Muscle of back (tissue), 11 donors: ENCODE results near the gene SLC7A10. TPM values are rescaled to one million over a fixed set of nuclear protein-coding genes. Genes with fewer than 3 reads are reported as not detected.
"Not testable (repeated sequence)": the region's sequence is repeated elsewhere in the genome, so short reads cannot be mapped to it uniquely, and the experiment has no call there.

ENCODE experiments used
- DNase-seq, 3 donors: peaks; one replicate each; pipeline versions ENCODE4 v3.0.0 to v3.0.0-alpha.2; 2013
- polyA plus RNA-seq, 10 donors: library from polyadenylated mRNA; unstranded; fragments of 120-200 nt; gene quantifications; one replicate each; pipeline ENCODE4 v1.2.1, GENCODE V29; 2013; ENCODE audit not compliant: insufficient read length in 10 of 10

SLC7A10 gene
- polyA plus RNA-seq, 10 donors = 5.4 to 12.1 (median 7.9) TPM

DNA sequence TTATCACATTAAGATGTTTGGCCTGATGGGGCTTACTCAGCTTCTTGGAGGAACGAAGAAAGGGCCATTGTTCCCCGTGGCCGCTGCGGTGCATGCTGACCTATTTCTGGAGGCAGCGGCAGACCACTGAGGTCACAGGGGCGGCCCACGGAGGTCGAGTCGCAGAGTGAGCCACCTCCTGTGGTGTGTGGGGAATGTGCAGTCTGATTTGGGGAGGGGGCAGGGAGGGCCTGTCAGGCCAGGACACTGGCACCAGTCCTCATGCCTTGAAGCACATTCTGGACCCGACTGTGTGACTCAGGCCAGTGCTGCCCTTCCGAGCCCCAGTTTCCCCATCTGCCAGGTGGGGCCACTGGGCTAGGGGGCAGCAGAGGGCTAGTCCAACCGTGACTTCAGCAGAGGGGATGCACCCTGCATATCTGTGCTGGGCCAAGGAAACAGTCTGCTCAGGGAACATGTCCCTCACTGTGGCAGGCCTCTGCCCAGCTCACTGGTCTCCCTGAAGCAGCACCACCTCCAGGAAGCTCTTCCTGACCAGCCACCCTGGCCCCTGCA is 6.3 kb downstream of the SLC7A10 start:
- DNase-seq = no peak

- DNase-seq = no peak
Observed at GRCh38 chr19:33217881-33218280, 7.8 kb downstream of the SLC7A10 start.

DNA sequence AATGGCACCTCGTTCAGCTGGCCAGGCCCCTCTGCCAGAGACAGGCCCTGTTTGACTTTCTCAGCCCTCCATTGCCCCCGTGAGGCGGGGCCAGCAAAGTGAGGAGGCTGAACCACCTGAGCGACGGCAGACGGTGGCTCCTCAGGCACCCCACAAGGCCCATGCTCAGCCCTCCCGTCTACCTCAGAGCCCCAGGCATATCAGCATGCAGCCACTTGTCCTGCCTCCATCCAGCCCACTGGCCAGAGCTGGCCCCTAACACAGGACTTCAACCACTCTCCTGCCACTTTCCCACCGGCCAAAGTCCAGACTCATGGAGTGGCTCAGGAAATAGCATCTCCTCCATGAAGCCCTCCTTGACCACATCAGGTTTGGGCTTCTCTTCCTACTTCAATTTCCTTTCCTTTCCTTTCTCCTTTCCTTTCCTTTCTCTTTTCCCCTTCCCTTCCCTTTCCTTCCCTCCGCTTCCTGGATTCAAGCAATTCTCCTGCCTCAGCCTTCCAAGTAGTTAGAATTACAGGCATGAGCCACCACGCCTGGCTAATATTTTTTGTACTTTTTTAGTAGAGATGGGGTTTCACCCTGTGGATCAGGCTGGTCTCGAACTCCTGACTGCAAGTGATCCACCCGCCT is 9.3 kb downstream of the SLC7A10 start:
- no peak for DNase-seq

- DNase-seq = no peak
Observed at GRCh38 chr19:33215438-33216197, 10.0 kb downstream of the SLC7A10 start.

GRCh38 chr19:33214596-33214995 is 11.1 kb downstream of the SLC7A10 start:
- DNase-seq = peak in 1 of 3 donors; percentile 57

DNA sequence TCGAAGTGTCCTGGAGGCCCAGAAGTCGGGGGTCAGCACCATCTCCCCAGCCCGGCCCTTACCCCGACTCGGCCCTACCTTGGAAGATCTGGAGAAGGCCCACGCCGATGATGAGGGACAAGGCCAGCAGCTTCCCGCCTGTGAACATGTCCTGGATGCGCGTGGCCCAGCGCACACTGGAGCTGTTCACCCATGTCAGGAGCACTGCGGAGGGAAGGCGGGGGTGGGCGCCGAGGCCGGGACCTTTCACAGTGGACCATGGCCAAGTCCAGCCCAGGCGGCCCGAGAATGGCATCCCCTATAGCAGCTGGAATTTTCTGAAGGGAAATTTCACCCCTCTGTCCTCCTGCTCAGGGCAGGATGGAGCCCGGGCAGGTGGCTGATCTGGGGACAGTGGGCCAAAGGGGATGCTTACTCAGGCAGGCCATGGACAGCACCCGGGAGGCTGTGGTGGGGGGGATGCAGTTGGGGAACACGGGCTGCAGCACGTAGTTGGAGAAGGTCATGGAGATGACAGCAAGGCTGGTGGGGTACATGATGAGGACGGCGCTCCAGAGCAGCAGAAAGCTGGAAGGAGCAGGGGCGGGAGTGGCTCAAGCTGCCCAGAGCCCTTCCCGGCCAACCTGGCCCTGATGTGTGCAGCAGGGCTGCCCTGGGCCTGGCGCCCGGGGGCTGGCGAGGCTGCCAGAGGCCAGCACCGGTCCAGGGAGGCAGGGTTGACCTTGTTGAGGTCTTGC is 13.0 kb downstream of the SLC7A10 start:
- DNase-seq = no peak

DNA sequence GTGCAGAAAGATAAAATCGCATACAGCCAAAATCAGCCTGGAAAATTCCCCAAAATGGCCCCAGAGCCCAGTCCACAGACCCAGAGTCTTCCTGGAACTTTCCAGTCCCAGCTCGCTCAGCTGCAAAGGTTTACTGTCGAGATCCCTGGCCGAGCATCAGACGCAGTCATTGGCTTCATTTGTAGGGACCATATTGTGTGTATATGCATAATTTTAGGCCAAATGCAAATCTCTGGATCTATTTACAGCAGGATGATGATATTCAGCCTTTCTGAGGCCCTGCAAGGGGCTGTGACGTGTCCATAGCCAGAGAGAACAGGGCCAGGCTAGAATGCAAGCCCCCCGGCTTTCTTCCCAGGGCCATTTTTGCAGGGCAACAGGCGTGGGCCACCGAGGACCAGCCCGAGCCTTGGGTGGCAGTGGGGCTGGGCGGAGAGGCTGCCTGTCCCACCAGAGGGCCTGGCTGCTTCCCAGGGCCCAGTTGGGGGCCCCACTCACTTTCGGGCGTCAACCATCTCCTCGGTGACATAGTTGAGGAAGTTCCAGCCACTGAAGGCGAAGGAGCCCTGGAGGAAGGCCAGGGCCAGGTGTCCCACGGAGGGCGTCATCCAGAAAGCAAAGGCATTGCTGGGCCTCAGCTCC is 13.7 kb downstream of the SLC7A10 start:
- DNase-seq = peak; percentile 76 to 95 (median 89)

- DNase-seq = no peak
Observed at GRCh38 chr19:33210266-33210940, 15.2 kb downstream of the SLC7A10 start.

- not testable (repeated sequence) for DNase-seq
Observed at GRCh38 chr19:33209850-33210230, 15.8 kb downstream of the SLC7A10 start.

DNA sequence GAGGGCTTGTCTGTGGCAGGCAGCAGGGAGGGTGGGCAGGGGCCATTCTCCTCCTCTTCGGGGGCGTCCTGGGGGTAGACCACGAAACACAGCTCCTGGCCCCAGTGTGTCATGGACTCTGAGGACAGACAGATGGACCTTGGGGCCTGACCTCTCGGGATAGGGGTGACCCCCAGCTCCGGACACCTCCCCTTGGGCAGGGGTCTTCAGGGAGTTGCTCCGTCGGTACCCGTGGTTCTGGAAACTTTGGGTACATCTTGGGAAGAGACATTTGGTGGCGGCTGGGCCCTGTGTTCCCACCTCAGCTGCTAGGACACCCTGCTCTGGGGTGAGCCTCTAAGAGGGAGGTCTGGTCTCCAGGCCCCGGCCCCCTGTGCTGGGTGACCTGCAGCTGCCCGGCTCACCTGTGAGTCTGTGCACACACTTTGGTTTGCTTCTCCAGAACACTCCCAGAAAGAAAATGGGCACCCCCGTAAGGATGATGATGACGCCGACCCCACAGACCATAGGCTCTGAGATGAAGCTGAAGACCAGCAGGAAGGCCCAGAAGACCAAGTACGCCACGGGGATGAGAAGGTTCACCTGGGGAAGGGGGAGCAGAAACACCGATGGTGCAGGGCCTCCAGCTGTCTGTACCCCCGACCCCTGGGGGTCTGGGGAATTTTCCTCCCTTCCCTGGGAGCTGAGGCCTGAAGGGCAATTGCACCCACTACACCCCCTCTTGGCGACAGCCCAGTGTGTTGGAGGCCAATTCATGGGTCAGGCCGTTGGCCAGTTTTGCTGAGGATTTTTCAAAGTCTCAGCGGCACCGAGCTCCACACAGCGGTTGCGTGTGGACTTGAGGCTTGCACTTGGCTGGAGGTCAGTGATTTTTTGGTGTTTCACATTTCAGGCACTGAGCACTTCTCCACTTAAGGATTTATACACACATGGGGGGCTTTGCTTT is 16.5 kb downstream of the SLC7A10 start:
- DNase-seq = peak in 2 of 3 donors; percentile 54 to 77

DNA sequence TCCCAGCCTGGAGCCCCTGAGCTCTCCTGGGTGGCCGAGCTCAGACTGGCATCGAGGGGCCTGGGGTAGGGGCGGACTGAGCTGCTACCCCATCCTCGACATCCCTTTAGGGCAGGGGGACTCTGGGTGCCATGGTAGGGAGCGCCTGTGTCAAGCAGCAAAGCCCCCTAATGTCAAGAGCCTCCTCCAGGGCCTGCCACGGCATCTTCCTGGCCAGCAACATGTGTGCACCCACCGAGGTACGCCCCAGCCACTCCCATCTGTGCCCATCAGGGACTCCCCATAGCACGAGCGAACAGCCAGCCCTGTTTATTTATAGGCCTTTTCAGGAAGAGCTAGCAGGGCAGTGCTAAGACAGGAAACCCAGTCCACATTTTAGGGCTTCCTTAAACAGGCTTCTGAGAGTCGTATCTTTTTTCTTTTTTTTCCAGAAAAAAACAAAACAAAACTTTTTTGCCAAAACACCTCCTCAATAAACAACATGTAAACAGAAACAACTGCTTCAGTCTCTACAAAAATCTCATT is 17.2 kb downstream of the SLC7A10 start:
- no peak for DNase-seq

- no peak for DNase-seq
Observed at GRCh38 chr19:33207903-33208302, 17.7 kb downstream of the SLC7A10 start.

DNA sequence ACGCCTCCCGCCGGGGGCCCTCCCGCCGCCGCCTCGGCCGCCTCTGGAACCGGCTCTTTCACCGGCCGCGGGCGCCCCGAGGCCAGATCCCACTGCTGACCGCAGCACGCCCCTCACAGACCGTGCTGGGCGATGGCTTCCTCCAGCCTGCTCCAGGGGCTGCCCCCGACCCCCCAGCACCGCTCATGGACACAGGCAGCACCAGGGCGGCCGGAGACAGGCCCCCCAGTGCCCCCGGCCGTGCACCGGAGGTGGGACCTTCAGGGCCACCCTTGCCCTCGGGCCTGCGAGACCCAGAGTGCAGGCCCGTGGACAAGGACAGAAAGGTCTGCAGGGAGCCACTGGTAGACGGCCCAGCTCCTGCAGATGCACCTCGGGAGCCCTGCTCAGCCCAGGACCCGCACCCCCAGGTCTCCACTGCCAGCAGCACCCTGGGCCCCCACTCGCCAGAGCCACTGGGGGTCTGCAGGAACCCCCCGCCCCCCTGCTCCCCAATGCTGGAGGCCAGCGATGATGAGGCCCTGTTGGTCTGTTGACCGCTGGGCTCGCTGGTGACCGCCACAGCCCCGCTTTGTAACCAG is 18.5 kb downstream of the SLC7A10 start:
- no peak for DNase-seq

DNA sequence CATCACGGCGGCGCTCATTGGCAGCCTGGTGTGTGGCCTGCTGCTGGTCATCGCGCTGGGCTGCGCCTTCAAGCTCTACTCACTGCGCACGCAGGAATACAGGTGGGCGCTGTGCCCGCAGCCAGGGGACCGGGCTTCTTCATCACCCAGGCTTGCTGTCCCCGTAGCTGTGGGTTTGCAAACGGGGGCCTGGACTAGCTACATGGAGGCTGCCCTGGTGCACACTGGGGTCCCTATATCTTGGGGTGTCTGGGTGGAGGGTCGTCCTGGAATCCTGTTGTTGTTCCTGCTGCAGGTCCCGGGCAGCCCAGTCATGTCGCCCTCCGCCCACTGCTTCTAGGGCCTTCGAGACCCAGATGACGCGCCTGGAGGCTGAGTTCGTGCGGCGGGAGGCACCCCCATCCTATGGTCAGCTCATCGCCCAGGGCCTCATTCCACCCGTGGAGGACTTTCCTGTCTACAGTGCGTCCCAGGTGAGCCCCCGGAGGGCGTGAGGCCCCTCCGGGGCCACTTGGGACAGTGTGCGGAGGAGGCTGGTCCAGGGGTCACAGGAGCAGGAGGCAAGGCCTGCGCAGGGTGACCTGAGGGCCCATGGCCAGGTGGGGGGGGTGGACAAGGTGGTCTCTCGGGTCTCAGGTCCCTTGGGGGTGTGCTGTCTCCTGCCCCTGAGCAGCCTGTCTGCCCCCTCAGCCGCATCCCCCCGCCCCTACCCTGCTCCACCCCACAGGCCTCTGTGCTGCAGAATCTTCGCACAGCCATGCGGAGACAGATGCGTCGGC is 19.2 kb downstream of the SLC7A10 start:
- DNase-seq = no peak

DNA sequence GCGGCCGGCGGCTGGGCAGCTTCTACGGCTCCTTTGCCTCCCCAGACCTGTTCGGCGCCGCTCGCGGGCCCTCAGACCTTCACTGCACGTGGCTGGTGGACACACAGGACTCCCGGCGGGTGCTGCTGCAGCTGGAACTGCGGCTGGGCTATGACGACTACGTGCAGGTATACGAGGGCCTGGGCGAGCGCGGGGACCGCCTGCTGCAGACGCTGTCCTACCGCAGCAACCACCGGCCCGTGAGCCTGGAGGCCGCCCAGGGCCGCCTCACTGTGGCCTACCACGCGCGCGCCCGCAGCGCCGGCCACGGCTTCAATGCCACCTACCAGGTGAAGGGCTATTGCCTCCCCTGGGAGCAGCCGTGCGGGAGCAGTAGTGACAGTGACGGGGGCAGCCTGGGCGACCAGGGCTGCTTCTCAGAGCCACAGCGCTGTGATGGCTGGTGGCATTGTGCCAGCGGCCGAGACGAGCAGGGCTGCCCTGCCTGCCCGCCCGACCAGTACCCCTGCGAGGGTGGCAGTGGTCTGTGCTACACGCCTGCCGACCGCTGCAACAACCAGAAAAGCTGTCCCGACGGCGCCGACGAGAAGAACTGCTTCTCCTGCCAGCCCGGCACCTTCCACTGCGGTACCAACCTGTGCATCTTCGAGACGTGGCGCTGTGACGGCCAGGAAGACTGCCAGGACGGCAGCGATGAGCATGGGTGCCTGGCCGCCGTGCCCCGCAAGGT is 20.0 kb downstream of the SLC7A10 start:
- DNase-seq = no peak

DNA sequence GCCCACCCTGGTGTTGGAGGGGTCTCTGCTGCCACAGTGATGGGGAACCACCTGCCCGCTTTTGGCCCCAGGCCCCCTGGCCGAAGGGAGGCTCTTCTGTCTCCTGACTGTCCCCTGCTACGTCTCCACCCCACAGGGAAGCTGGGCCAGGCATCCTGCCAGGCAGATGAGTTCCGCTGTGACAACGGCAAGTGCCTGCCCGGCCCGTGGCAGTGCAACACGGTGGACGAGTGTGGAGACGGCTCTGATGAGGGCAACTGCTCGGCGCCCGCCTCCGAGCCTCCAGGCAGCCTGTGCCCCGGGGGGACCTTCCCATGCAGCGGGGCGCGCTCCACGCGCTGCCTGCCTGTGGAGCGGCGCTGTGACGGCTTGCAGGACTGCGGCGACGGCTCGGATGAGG is 20.5 kb downstream of the SLC7A10 start:
- DNase-seq = no peak

DNA sequence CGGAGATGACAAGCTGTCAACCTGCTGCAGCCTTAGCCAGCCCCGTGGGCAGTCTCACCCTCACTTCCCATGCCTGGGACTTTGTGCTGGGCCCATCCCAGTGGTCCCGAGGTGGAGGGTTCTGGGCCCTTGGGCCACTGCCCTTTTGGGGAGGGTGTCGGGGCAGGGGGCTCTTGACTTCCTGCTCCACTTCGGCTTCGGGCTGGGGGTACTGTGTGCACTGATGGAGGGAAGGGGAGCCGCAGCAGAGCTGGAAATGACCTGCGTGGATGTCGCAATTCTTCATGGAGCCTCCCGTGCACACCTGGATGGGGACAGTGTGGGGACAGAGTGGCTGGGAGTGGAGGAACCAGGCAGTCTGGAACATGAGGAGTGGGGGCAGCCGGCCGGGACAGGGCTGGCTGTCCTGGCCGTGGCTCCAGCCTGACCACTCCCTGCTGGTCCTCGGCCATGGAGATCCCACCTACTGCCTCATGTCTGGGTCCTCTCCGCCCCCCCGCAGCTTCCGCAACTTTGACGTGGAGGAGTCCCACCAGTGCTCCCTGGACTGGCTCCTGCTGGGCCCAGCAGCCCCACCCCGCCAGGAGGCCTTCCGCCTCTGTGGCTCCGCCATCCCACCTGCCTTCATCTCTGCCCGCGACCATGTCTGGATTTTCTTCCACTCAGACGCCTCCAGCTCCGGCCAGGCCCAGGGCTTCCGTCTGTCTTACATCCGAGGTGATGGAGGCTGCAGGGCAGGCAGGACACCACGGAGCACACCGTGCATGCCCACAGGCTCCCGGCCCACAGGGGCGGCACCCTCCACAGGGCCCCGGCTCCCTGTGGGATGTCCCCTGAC is 21.3 kb downstream of the SLC7A10 start:
- no peak for DNase-seq
